Measurements from ENCODE around the gene ZNF148.

DNA sequence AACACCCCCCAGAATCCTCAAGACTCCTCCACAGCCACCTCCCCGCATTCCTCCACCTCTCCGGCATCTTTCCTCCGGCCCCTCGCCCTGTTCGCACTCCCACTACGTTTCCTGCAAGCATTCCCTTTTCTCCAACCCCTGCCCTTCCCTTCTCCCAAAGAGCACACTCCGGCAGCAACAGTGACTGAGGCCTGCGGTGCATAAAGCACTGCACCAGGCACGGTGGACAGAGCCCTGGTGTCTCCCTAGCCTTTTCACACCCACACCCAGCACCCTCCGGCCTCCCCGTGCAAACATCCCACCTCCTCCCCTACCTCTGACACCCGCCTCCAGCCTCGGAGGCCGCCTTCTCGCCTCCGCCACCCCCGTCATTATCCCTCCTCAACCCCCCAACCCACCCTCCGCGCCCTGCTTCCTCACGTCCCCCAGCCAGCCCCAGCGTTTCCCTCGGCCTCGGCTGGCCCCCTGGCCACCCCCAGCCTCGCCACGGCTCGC, 577 bp downstream of the ZNF148 start:
- TF ChIP-seq EP300 (IDR thresholded peaks at IDR 0.05) = no peak
- TF ChIP-seq CTCF (IDR thresholded peaks at IDR 0.05) = no peak
- TF ChIP-seq POLR2A (IDR thresholded peaks at IDR 0.05) = no peak

Measured in upper lobe of left lung (tissue), 4 donors.